Loucy (cell line): Measurements from ENCODE around the gene RAD51B.

Experiments used
- H2AFZ ChIP-seq: fragments of 200-600 bp; sonication (generic); 2 replicates; pipeline ENCODE4 v1.6.0; 2016; ENCODE audit warnings: antibody characterized with exemption, mild to moderate bottlenecking, low read length, moderate library complexity
- H3F3A ChIP-seq: fragments of 200-600 bp; 2 replicates; pipeline ENCODE4 v1.6.0; 2016; ENCODE audit warnings: antibody characterized with exemption, low read depth, mild to moderate bottlenecking
- H3K27me3 ChIP-seq: fragments of 200-600 bp; sonication (generic); 2 replicates; pipeline ENCODE4 v1.6.1; 2014; ENCODE audit warnings: low read length, mild to moderate bottlenecking; ENCODE audit not compliant: insufficient read depth, poor library complexity, severe bottlenecking
- H3K36me3 ChIP-seq: fragments of 200-600 bp; sonication (generic); 2 replicates; pipeline ENCODE4 v1.6.1; 2016; ENCODE audit warnings: low read length; ENCODE audit not compliant: insufficient read depth
- H3K4me1 ChIP-seq: fragments of 200-600 bp; sonication (generic); 2 replicates; pipeline ENCODE4 v1.5.1; 2014; ENCODE audit warnings: low read length, mild to moderate bottlenecking; ENCODE audit not compliant: insufficient read depth, poor library complexity, severe bottlenecking
- H3K4me2 ChIP-seq: fragments of 200-600 bp; sonication (generic); 2 replicates; pipeline ENCODE4 v1.6.0; 2014; ENCODE audit warnings: antibody characterized with exemption, low read length, low read depth, mild to moderate bottlenecking; ENCODE audit not compliant: poor library complexity, severe bottlenecking
- H3K4me3 ChIP-seq: fragments of 200-600 bp; sonication (generic); 2 replicates; pipeline ENCODE4 v1.5.1; 2014; ENCODE audit warnings: low read length, mild to moderate bottlenecking, mixed read lengths; ENCODE audit not compliant: poor library complexity, severe bottlenecking
- H3K79me2 ChIP-seq: fragments of 200-600 bp; sonication (generic); 2 replicates; pipeline ENCODE4 v1.6.1; 2014; ENCODE audit warnings: low read length; ENCODE audit not compliant: insufficient read depth
- H3K9ac ChIP-seq: fragments of 200-600 bp; sonication (generic); 2 replicates; pipeline ENCODE4 v1.6.0; 2014; ENCODE audit warnings: mild to moderate bottlenecking, low read depth, low read length, moderate library complexity; ENCODE audit not compliant: poor library complexity, severe bottlenecking
- H3K9me2 ChIP-seq: fragments of 200-600 bp; sonication (generic); replicated peaks from 2 replicates; pipeline ENCODE4 v1.6.1; 2016; ENCODE audit warnings: low read depth, low read length, mixed read lengths
- H3K9me3 ChIP-seq: fragments of 200-600 bp; sonication (generic); 2 replicates; pipeline ENCODE4 v1.6.1; 2014; ENCODE audit warnings: mild to moderate bottlenecking, antibody characterized with exemption, low read length, low read depth; ENCODE audit not compliant: insufficient read depth
- H4K20me1 ChIP-seq: fragments of 200-600 bp; sonication (generic); 2 replicates; pipeline ENCODE4 v1.6.0; 2014; ENCODE audit warnings: antibody characterized with exemption, low read length, mild to moderate bottlenecking; ENCODE audit not compliant: insufficient read depth, poor library complexity, severe bottlenecking
- CTCF ChIP-seq: fragments of 200-600 bp; sonication (generic); conservative IDR thresholded peaks from 2 replicates; pipeline ENCODE4 v1.5.1; 2014; ENCODE audit warnings: mild to moderate bottlenecking, antibody characterized with exemption, low read length
- EZH2phosphoT487 ChIP-seq: fragments of 200-600 bp; IDR thresholded peaks from 2 replicates; pipeline ENCODE4 v1.6.1; 2018; ENCODE audit warnings: antibody characterized with exemption, mild to moderate bottlenecking, moderate library complexity, borderline replicate concordance

Gene RAD51B

GRCh38 chr14:68039593-68039992, 220.0 kb downstream of the RAD51B start:
- no peaks in the 10 kb centered on the region for H3K27me3 ChIP-seq
- no peaks in the 10 kb centered on the region for H3K9me2 ChIP-seq
- no peaks in the 10 kb centered on the region for H3K79me2 ChIP-seq
- no peak overlapping the region for H2AFZ ChIP-seq
- H3K36me3 ChIP-seq: no peaks in the 10 kb centered on the region; the same call in 1 of the 2 replicates
- no peaks in the 10 kb centered on the region for H4K20me1 ChIP-seq
- H3F3A ChIP-seq: 0 out of 2 replicates have a peak, but pooled peaks cover 3% of the 10 kb centered on the region
- no peak overlapping the region for H3K4me3 ChIP-seq
- no peak overlapping the region for H3K9ac ChIP-seq
- TF ChIP-seq CTCF (no peak), EZH2phosphoT487 (no peak)
- peaks cover 7% of the 10 kb centered on the region for H3K4me1 ChIP-seq
- no peak overlapping the region for H3K4me2 ChIP-seq
- no peaks in the 10 kb centered on the region for H3K9me3 ChIP-seq

GRCh38 chr14:68040633-68041369, 221.2 kb downstream of the RAD51B start:
- H2AFZ ChIP-seq: no peak overlapping the region
- H3K4me2 ChIP-seq: no peak overlapping the region
- H3K79me2 ChIP-seq: no peaks in the 10 kb centered on the region
- H3K4me3 ChIP-seq: no peak overlapping the region
- H3K9me2 ChIP-seq: no peaks in the 10 kb centered on the region
- no peaks in the 10 kb centered on the region for H4K20me1 ChIP-seq
- no peaks in the 10 kb centered on the region; the same call in 1 of the 2 replicates for H3K36me3 ChIP-seq
- TF ChIP-seq EZH2phosphoT487: no peak
- no peak for TF ChIP-seq CTCF
- H3F3A ChIP-seq: 0 out of 2 replicates have a peak, but pooled peaks cover 3% of the 10 kb centered on the region
- no peaks in the 10 kb centered on the region for H3K27me3 ChIP-seq
- H3K9me3 ChIP-seq: no peaks in the 10 kb centered on the region
- H3K9ac ChIP-seq: no peak overlapping the region
- H3K4me1 ChIP-seq: peaks cover 7% of the 10 kb centered on the region

- Histone ChIP-seq H3K9me3 (no peaks in the 10 kb centered on the region), H3K4me3 (no peak overlapping the region), H3K36me3 (no peaks in the 10 kb centered on the region; the same call in 1 of the 2 replicates), H3K4me1 (peaks cover 7% of the 10 kb centered on the region), H3F3A (no peaks in the 10 kb centered on the region), H3K4me2 (no peak overlapping the region), H3K9me2 (no peaks in the 10 kb centered on the region), H4K20me1 (no peaks in the 10 kb centered on the region), H3K27me3 (no peaks in the 10 kb centered on the region), H2AFZ (no peak overlapping the region), H3K79me2 (no peaks in the 10 kb centered on the region), H3K9ac (no peak overlapping the region)
- TF ChIP-seq CTCF: no peak
- TF ChIP-seq EZH2phosphoT487: no peak
Measured at GRCh38 chr14:68041876-68042354, 222.3 kb downstream of the RAD51B start.
